Measurements from ENCODE around the gene CYB5R4.

Gene CYB5R4

GRCh38 chr6:83867527-83868161 is 8.2 kb downstream of the CYB5R4 start:
- H3K27me3 ChIP-seq (ENCODE audit: insufficient read depth, low read length) = no peaks in the 10 kb centered on the region
- H3K4me1 ChIP-seq (ENCODE audit: insufficient read depth, low read length) = no peaks in the 10 kb centered on the region
- H3K36me3 ChIP-seq (ENCODE audit: insufficient read depth, low read depth, low read length) = peaks cover 42% of the 10 kb centered on the region
- peaks cover 17% of the 10 kb centered on the region for H3K9me3 ChIP-seq (ENCODE audit: insufficient read depth, low read depth, low read length)
- H3K4me3 ChIP-seq (ENCODE audit: low read length) = no peak overlapping the region
- H3K9ac ChIP-seq (ENCODE audit: low read depth, low read length) = no peak overlapping the region
- no peak overlapping the region for H3K27ac ChIP-seq (ENCODE audit: low read length)

DNA sequence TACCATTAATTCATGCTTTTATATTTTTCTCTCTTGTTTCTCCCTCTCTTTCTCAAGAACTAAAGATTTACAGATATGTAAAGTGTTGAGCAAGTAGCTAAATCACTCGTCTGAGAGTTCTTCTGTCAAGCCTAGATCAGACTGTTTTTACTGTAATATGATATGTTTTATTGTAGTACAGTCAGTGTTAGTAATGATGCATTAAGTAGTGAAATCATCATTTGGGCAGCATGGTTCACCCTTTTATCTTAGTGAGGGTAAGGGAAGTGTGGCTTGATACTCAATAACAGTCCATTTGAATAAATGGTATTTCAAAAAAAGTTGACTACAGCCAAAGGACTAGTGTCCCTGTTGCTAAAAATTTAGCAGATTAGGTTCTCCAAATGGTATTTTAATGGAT is 9.2 kb downstream of the CYB5R4 start:
- H3K27me3 ChIP-seq (ENCODE audit: insufficient read depth, low read length) = no peaks in the 10 kb centered on the region
- H3K27ac ChIP-seq (ENCODE audit: low read length) = no peak overlapping the region
- H3K9ac ChIP-seq (ENCODE audit: low read depth, low read length) = no peak overlapping the region
- H3K4me1 ChIP-seq (ENCODE audit: insufficient read depth, low read length) = no peaks in the 10 kb centered on the region
- no peak overlapping the region for H3K4me3 ChIP-seq (ENCODE audit: low read length)
- peaks cover 42% of the 10 kb centered on the region for H3K36me3 ChIP-seq (ENCODE audit: insufficient read depth, low read depth, low read length)
- H3K9me3 ChIP-seq (ENCODE audit: insufficient read depth, low read depth, low read length) = peaks cover 17% of the 10 kb centered on the region

GRCh38 chr6:83870649-83871048 is 11.2 kb downstream of the CYB5R4 start:
- peaks cover 29% of the 10 kb centered on the region for H3K36me3 ChIP-seq (ENCODE audit: insufficient read depth, low read depth, low read length)
- peaks cover 17% of the 10 kb centered on the region for H3K9me3 ChIP-seq (ENCODE audit: insufficient read depth, low read depth, low read length)
- H3K9ac ChIP-seq (ENCODE audit: low read depth, low read length) = no peak overlapping the region
- H3K27me3 ChIP-seq (ENCODE audit: insufficient read depth, low read length) = no peaks in the 10 kb centered on the region
- no peak overlapping the region for H3K27ac ChIP-seq (ENCODE audit: low read length)
- no peaks in the 10 kb centered on the region for H3K4me1 ChIP-seq (ENCODE audit: insufficient read depth, low read length)
- H3K4me3 ChIP-seq (ENCODE audit: low read length) = no peak overlapping the region

GRCh38 chr6:83872386-83873118 is 13.1 kb downstream of the CYB5R4 start:
- H3K27me3 ChIP-seq (ENCODE audit: insufficient read depth, low read length) = no peaks in the 10 kb centered on the region
- H3K4me3 ChIP-seq (ENCODE audit: low read length) = no peak overlapping the region
- no peak overlapping the region for H3K9ac ChIP-seq (ENCODE audit: low read depth, low read length)
- H3K9me3 ChIP-seq (ENCODE audit: insufficient read depth, low read depth, low read length) = peaks cover 8% of the 10 kb centered on the region
- peaks cover 10% of the 10 kb centered on the region for H3K36me3 ChIP-seq (ENCODE audit: insufficient read depth, low read depth, low read length)
- no peak overlapping the region for H3K27ac ChIP-seq (ENCODE audit: low read length)
- H3K4me1 ChIP-seq (ENCODE audit: insufficient read depth, low read length) = no peaks in the 10 kb centered on the region

GRCh38 chr6:83873869-83874268 is 14.4 kb downstream of the CYB5R4 start:
- Histone ChIP-seq H3K9ac (ENCODE audit: low read depth, low read length) (no peak overlapping the region), H3K4me3 (ENCODE audit: low read length) (no peak overlapping the region), H3K9me3 (ENCODE audit: insufficient read depth, low read depth, low read length) (no peaks in the 10 kb centered on the region), H3K27ac (ENCODE audit: low read length) (no peak overlapping the region), H3K36me3 (ENCODE audit: insufficient read depth, low read depth, low read length) (no peaks in the 10 kb centered on the region), H3K4me1 (ENCODE audit: insufficient read depth, low read length) (no peaks in the 10 kb centered on the region), H3K27me3 (ENCODE audit: insufficient read depth, low read length) (no peaks in the 10 kb centered on the region)

DNA sequence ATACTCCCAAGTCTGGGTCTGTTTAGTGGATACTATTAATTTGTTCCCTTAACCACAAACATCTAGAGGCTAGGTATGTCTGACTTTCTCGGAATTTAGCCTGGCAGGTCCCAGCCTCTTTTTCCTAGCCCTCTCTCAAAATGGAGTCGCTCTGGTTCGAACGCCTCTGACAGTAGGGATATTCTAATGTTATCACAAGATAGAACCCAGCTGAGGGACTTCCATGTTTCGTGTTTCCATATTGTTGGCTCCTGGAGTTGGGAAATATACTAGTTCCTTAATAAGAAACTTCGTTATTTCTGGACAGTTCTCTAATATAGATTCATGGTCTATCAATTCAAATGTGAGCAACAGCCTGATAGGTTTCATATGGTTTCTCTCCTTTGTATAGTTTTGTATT is 16.4 kb downstream of the CYB5R4 start:
- Histone ChIP-seq H3K27ac (ENCODE audit: low read length) (no peak overlapping the region), H3K4me1 (ENCODE audit: insufficient read depth, low read length) (no peaks in the 10 kb centered on the region; the same call in 1 of the 2 replicates), H3K4me3 (ENCODE audit: low read length) (no peak overlapping the region), H3K27me3 (ENCODE audit: insufficient read depth, low read length) (no peaks in the 10 kb centered on the region), H3K9ac (ENCODE audit: low read depth, low read length) (no peak overlapping the region), H3K9me3 (ENCODE audit: insufficient read depth, low read depth, low read length) (no peaks in the 10 kb centered on the region), H3K36me3 (ENCODE audit: insufficient read depth, low read depth, low read length) (no peaks in the 10 kb centered on the region)

DNA sequence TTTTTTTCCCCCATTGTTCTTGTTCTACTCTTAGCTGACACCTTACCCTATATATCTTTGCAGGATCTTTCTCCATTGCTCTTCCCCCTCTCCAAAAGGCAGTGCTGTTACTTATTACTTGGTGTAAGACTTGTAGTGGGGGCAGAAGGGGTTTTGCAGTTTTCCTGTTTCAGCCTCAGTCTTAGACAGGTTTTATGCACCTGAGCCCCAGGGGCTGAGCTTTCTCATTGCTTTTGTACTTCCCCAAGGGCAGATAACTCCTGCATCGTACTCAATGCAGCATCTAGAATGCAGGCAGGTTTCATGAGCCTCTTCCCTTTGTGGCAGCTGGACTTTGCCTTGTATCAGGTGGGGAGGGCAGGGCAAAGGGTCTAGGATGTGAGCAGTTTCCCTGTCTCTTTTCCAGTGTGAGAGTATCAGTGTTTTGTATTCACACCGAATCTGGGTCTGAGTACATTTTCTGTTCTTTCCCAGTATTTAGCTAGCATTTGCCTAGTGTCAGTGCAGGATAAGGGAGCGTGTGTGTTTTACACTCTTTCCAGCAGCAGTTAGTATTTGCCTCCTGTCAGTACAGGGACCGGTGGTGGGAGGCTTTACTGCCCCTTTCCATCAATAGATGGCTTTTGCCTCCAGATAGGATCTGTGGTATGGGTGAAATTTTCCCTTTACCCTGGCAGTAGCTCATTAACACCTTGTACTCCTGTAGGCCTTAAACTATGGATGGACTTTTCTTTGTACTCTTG is 19.6 kb downstream of the CYB5R4 start:
- no peaks in the 10 kb centered on the region for H3K36me3 ChIP-seq (ENCODE audit: insufficient read depth, low read depth, low read length)
- H3K27ac ChIP-seq (ENCODE audit: low read length) = no peak overlapping the region
- no peak overlapping the region for H3K4me3 ChIP-seq (ENCODE audit: low read length)
- no peaks in the 10 kb centered on the region for H3K27me3 ChIP-seq (ENCODE audit: insufficient read depth, low read length)
- H3K9ac ChIP-seq (ENCODE audit: low read depth, low read length) = no peak overlapping the region
- H3K9me3 ChIP-seq (ENCODE audit: insufficient read depth, low read depth, low read length) = no peaks in the 10 kb centered on the region
- H3K4me1 ChIP-seq (ENCODE audit: insufficient read depth, low read length) = no peaks in the 10 kb centered on the region; the same call in 1 of the 2 replicates

DNA sequence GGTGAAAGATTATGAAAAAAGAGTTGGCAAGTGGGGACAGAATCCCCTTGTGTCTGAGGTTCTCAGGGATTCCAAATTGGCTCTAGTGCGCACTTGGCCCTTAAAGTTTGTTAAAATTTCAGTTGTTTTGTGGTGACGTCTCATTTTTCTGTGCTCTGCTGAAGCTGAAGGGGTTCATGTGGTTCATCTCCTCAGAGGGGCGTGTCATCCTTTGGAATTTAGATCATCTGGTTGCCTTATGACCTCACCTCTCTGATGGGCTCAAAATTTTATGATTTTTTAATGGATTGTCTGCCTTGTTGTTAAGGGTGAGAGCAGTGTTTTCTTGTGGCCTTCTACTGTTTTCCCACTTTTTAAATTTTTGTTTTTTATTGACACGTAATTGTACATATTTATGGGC is 20.3 kb downstream of the CYB5R4 start:
- Histone ChIP-seq H3K36me3 (ENCODE audit: insufficient read depth, low read depth, low read length) (no peaks in the 10 kb centered on the region), H3K27me3 (ENCODE audit: insufficient read depth, low read length) (no peaks in the 10 kb centered on the region), H3K4me1 (ENCODE audit: insufficient read depth, low read length) (no peaks in the 10 kb centered on the region; the same call in 1 of the 2 replicates), H3K27ac (ENCODE audit: low read length) (no peak overlapping the region), H3K9ac (ENCODE audit: low read depth, low read length) (no peak overlapping the region), H3K4me3 (ENCODE audit: low read length) (no peak overlapping the region), H3K9me3 (ENCODE audit: insufficient read depth, low read depth, low read length) (no peaks in the 10 kb centered on the region)

- H3K27ac ChIP-seq (ENCODE audit: low read length) = no peak overlapping the region
- no peaks in the 10 kb centered on the region for H3K9me3 ChIP-seq (ENCODE audit: insufficient read depth, low read depth, low read length)
- no peaks in the 10 kb centered on the region for H3K27me3 ChIP-seq (ENCODE audit: insufficient read depth, low read length)
- no peak overlapping the region for H3K9ac ChIP-seq (ENCODE audit: low read depth, low read length)
- H3K4me1 ChIP-seq (ENCODE audit: insufficient read depth, low read length) = no peaks in the 10 kb centered on the region; the same call in 1 of the 2 replicates
- H3K36me3 ChIP-seq (ENCODE audit: insufficient read depth, low read depth, low read length) = no peaks in the 10 kb centered on the region
- H3K4me3 ChIP-seq (ENCODE audit: low read length) = no peak overlapping the region
Measured at GRCh38 chr6:83883240-83883639, 23.8 kb downstream of the CYB5R4 start.

GRCh38 chr6:83884523-83884922 is 25.0 kb downstream of the CYB5R4 start:
- no peak overlapping the region for H3K9ac ChIP-seq (ENCODE audit: low read depth, low read length)
- H3K27ac ChIP-seq (ENCODE audit: low read length) = no peak overlapping the region
- H3K9me3 ChIP-seq (ENCODE audit: insufficient read depth, low read depth, low read length) = no peaks in the 10 kb centered on the region
- no peaks in the 10 kb centered on the region for H3K27me3 ChIP-seq (ENCODE audit: insufficient read depth, low read length)
- H3K4me1 ChIP-seq (ENCODE audit: insufficient read depth, low read length) = no peaks in the 10 kb centered on the region; the same call in 1 of the 2 replicates
- no peaks in the 10 kb centered on the region for H3K36me3 ChIP-seq (ENCODE audit: insufficient read depth, low read depth, low read length)
- no peak overlapping the region for H3K4me3 ChIP-seq (ENCODE audit: low read length)

GRCh38 chr6:83885984-83886383 is 26.5 kb downstream of the CYB5R4 start:
- no peak overlapping the region for H3K4me3 ChIP-seq (ENCODE audit: low read length)
- no peaks in the 10 kb centered on the region for H3K27me3 ChIP-seq (ENCODE audit: insufficient read depth, low read length)
- H3K27ac ChIP-seq (ENCODE audit: low read length) = no peak overlapping the region
- no peaks in the 10 kb centered on the region for H3K36me3 ChIP-seq (ENCODE audit: insufficient read depth, low read depth, low read length)
- no peaks in the 10 kb centered on the region for H3K9me3 ChIP-seq (ENCODE audit: insufficient read depth, low read depth, low read length)
- H3K4me1 ChIP-seq (ENCODE audit: insufficient read depth, low read length) = no peaks in the 10 kb centered on the region
- no peak overlapping the region for H3K9ac ChIP-seq (ENCODE audit: low read depth, low read length)

Measured in iPS-20b (cell line).